ENCODE data around the gene CLRN1. TPM values are rescaled to one million over a fixed set of nuclear protein-coding genes. Genes with fewer than 3 reads are reported as not detected.

CLRN1 gene
- total and polyA plus RNA-seq, 2 experiments from 2014 or later, result not detected

GRCh38 chr3:150913133-150913922, 59.2 kb downstream of the CLRN1 start:
- Histone ChIP-seq H2AFZ (no peak overlapping the region), H3K4me3 (no peak overlapping the region), H3K27me3 (no peaks in the 10 kb centered on the region), H3K9me3 (ENCODE audit: low read depth) (no peaks in the 10 kb centered on the region), H3K36me3 (replicated peaks; ENCODE audit: insufficient read depth, low read depth) (no peaks in the 10 kb centered on the region), H3K27ac (no peak overlapping the region), H3K79me2 (no peaks in the 10 kb centered on the region), H3K4me2 (no peak overlapping the region), H4K20me1 (ENCODE audit: insufficient read depth, poor library complexity, severe bottlenecking) (no peaks in the 10 kb centered on the region), H3K9me2 (replicated peaks; ENCODE audit: insufficient read depth) (no peaks in the 10 kb centered on the region), H3K4me1 (ENCODE audit: insufficient read depth) (no peaks in the 10 kb centered on the region)
- 86% methylated on average over 4 of the region's 4 CpGs for WGBS (ENCODE audit: low lambda C conversion rate, missing lambda C conversion rate)
- DNase-seq (ENCODE audit: low spot score), result no peak
- TF ChIP-seq EZH2phosphoT487 (IDR thresholded peaks at IDR 0.05; ENCODE audit: low read depth, severe bottlenecking, unreplicated experiment), result no peak
- no peak for TF ChIP-seq EZH2 (IDR thresholded peaks at IDR 0.05; ENCODE audit: borderline replicate concordance)
- no peak for TF ChIP-seq CTCF (IDR thresholded peaks at IDR 0.05; ENCODE audit: poor library complexity)

- H3K9me3 ChIP-seq (ENCODE audit: low read depth), result no peaks in the 10 kb centered on the region
- H3K27me3 ChIP-seq, result no peaks in the 10 kb centered on the region
- no peak overlapping the region for H3K4me2 ChIP-seq
- no peak for DNase-seq (ENCODE audit: low spot score)
- no peak overlapping the region for H3K4me3 ChIP-seq
- H3K27ac ChIP-seq, result no peak overlapping the region
- H3K36me3 ChIP-seq (replicated peaks; ENCODE audit: insufficient read depth, low read depth), result no peaks in the 10 kb centered on the region
- H4K20me1 ChIP-seq (ENCODE audit: insufficient read depth, poor library complexity, severe bottlenecking), result no peaks in the 10 kb centered on the region
- no peaks in the 10 kb centered on the region for H3K4me1 ChIP-seq (ENCODE audit: insufficient read depth)
- WGBS (ENCODE audit: low lambda C conversion rate, missing lambda C conversion rate), result 83% methylated on average over 3 of the region's 3 CpGs
- TF ChIP-seq CTCF (IDR thresholded peaks at IDR 0.05; ENCODE audit: poor library complexity) (no peak), EZH2phosphoT487 (IDR thresholded peaks at IDR 0.05; ENCODE audit: low read depth, severe bottlenecking, unreplicated experiment) (no peak), EZH2 (IDR thresholded peaks at IDR 0.05; ENCODE audit: borderline replicate concordance) (no peak)
- H3K79me2 ChIP-seq, result no peaks in the 10 kb centered on the region
- H3K9me2 ChIP-seq (replicated peaks; ENCODE audit: insufficient read depth), result no peaks in the 10 kb centered on the region
- no peak overlapping the region for H2AFZ ChIP-seq
Measured at GRCh38 chr3:150912501-150912900, 60.0 kb downstream of the CLRN1 start.

GRCh38 chr3:150911771-150912170, 60.8 kb downstream of the CLRN1 start:
- H3K36me3 ChIP-seq (replicated peaks; ENCODE audit: insufficient read depth, low read depth), result no peaks in the 10 kb centered on the region
- no peak overlapping the region for H3K4me2 ChIP-seq
- H3K4me3 ChIP-seq, result no peak overlapping the region
- no peak for TF ChIP-seq EZH2 (IDR thresholded peaks at IDR 0.05; ENCODE audit: borderline replicate concordance)
- TF ChIP-seq EZH2phosphoT487 (IDR thresholded peaks at IDR 0.05; ENCODE audit: low read depth, severe bottlenecking, unreplicated experiment), result no peak
- no peak for TF ChIP-seq CTCF (IDR thresholded peaks at IDR 0.05; ENCODE audit: poor library complexity)
- no peaks in the 10 kb centered on the region for H3K9me3 ChIP-seq (ENCODE audit: low read depth)
- H3K9me2 ChIP-seq (replicated peaks; ENCODE audit: insufficient read depth), result no peaks in the 10 kb centered on the region
- H2AFZ ChIP-seq, result no peak overlapping the region
- H3K27ac ChIP-seq, result no peak overlapping the region
- H3K4me1 ChIP-seq (ENCODE audit: insufficient read depth), result no peaks in the 10 kb centered on the region
- no peak for DNase-seq (ENCODE audit: low spot score)
- no peaks in the 10 kb centered on the region for H3K27me3 ChIP-seq
- H3K79me2 ChIP-seq, result no peaks in the 10 kb centered on the region
- no peaks in the 10 kb centered on the region for H4K20me1 ChIP-seq (ENCODE audit: insufficient read depth, poor library complexity, severe bottlenecking)

Data from hepatocyte (in vitro differentiated cells).